NCI-H748 (cell line): ENCODE data around the gene SLC25A20.

Experiments
- DNase-seq: peaks from one replicate; lab custom pipeline; 2025; ENCODE audit not compliant: unreplicated experiment; lab: John Stamatoyannopoulos, UW

Gene SLC25A20

DNA sequence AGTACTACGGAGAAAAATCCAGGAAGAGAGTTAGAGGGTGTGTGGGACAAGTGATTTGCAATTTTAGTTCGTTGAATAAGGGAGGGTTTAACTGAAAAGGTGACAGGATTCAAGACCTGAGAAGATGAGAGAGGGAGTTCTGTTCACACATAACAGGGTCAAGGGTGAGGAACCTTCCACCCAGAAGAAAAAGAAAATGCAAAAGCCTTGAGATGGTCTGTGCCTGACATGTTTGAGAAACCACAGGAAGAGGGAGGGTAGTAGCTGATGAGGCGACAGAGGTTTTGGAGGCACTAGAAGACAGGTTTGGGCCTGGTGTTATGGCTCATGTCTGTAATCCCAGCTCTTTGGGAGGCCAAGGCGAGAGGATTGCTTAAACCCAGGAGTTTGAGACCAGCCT, 591 bp upstream of the SLC25A20 start:
- no peak for DNase-seq

DNA sequence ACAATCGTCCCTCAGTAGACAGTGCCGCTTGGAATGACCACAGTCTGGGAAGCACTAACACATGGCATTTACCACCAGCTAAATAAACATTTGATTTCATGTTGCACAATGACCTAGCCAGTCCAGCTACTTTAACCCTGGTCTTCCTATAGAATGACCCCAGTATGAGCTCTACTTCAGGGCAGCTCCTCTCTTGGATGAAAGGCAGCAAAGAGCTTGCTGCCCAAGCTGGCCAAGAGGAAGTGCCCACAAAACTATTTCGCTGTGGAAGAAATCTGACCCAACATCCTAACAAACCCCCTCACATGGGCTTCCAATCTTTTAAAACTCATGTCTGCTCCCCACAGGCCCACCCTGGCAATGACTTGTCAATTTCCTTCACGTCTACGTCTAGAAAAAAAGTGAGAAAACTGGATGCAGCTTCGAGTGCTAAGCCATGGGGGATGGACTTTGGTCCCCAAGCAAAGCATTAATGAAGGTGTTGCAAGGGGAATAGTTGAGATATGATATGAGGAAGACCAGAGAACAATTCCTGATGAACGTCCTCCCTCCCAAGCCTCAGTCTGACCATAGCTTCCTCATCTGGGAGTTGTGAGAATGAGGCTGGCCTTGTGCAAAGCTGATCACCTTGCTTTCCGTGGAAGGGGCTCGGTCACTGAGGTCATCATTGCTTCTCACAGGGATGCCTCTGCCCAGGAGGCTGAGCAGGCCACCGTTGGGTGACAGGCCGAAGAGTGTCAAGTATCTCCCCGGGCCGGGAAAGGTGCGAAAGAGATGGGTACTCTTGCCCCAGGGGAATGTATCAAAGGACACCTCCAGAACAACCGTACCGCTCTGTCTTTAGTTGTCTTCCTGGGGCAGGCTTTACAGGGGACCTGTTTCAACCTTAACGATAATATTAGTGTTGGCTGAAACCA, 964 bp downstream of the SLC25A20 start:
- no peak for DNase-seq

DNA sequence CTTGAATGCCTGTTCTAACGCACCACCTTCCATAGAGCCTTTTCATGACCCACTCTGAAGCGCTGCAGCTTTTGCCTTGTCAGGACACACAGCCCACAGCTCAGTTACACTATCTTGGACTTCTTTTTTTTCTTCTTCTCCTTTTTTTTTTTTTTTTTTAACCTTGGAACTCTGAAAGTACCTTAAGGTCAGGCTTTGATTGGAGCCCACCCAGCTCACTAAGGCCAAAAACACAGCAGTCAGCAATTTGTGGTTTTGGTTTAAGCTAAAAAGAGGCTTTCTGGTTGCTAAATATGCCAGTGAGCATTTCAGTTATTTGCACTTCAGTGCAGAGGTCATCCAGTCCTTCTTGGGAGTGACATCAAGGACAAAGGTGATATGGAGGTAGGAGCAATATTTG, 1.7 kb downstream of the SLC25A20 start:
- no peak for DNase-seq

DNA sequence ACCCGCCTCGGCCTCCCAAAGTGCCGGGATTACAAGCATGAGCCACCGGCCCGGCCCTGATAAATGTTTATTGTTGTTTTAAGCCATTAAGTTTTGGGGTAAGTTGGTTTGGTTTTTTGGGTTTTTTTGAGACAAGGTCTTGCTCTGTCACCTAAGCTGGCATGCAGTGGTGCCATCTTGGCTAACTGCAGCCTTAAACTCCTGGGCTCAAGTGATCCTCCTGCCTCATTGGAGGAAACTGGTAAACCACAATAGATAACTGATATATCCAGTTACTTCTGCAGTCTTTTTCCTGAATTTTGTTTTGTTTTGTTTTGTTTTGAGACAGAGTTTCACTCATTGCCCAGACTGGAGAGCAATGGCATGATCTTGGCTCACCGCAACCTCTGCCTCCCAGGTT, 4.2 kb downstream of the SLC25A20 start:
- DNase-seq, result no peak

DNA sequence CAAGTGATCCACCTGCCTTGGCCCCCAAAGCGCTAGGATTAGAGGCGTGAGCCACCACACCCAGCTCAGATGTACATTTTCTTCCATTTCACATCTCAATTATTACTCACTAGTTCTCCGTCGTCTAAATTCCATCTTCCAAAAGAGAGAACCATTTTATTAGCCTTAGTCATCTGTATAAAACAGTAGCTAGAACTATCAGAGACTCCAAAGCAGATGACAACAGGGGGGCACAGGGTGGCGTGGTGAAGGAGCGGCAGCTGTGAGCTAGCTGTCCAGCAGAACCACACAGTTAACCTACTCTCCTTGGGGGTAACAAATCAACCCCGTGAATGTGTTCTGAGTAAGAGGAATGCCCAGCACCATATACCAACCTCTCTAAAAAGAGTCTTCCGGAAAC, 7.1 kb downstream of the SLC25A20 start:
- DNase-seq, result no peak

DNA sequence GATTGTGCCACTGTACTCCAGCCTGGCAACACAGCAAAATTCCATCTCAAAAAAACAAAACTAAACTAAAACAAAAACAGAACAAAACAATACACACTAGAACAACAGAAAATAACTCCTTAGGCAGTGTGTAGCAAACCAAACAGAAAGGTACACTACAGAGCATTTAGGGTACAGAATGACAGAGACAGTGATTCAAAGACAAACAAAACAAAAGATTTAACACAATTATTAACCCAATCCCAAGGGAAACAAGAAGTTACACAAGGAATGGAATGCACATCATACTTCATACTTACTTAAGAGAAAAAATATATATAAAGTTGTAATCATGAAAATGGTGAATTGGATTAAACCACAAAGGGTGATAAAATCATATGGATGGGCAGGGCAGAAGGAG, 12.9 kb downstream of the SLC25A20 start:
- no peak for DNase-seq

DNA sequence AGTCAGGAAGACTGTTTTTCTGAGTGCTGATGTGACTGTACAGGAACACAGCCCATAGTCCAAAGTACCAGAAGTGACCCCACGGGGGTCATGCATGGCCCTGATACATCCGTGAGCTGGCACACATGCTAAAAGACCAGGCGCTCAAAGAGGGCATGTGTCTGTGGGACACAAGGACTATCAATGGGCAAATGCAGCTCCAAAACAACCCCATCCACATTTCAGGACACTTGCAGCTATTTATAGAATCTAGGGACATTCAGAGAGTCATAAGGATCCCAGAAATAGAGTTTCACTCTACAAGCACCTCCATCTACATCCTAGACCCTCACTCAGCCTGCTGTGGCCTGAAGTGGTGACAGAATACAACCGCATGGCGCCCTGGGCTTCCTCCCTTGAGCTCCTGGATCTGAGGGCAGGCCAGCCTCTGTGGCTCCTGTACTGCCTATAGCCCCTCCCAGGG, 17.0 kb downstream of the SLC25A20 start:
- no peak for DNase-seq

DNA sequence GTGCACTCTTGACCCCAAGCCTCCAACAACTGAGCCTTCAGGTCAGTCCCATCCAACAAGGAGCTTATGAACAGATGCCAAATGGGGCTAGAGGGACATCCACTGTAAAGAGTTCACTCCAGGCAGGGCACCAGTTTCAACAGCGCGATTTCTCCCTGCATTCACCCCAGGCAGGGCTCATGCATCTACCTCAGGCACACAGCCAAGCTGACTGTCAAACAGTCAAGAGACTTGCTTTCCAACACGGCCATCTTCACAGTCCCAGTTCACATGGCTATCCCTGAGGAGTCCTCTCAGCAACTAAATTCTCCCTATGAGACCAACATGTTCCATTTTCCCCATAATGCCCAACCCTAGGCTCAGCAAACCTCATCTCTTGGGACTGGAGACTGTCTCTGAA, 17.7 kb downstream of the SLC25A20 start:
- DNase-seq, result no peak

DNA sequence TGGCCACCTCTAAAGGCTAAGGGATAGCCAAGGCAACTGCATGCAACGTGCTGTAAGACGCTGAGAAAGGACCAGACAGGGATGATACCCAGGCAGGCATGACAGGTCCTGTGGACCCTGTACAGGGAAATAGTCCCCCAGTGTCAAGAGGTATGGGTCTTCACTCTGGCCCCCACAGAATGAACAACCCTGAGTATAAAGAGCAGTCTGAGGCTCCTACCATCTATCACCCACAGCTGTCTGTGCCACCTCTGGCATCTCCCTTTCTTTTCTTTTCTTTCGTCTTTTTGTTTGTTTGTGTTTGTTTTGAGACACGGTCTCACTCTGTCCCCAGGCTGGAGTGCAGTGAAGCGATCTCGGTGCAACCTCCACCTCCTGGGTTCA, 18.7 kb downstream of the SLC25A20 start:
- no peak for DNase-seq

DNA sequence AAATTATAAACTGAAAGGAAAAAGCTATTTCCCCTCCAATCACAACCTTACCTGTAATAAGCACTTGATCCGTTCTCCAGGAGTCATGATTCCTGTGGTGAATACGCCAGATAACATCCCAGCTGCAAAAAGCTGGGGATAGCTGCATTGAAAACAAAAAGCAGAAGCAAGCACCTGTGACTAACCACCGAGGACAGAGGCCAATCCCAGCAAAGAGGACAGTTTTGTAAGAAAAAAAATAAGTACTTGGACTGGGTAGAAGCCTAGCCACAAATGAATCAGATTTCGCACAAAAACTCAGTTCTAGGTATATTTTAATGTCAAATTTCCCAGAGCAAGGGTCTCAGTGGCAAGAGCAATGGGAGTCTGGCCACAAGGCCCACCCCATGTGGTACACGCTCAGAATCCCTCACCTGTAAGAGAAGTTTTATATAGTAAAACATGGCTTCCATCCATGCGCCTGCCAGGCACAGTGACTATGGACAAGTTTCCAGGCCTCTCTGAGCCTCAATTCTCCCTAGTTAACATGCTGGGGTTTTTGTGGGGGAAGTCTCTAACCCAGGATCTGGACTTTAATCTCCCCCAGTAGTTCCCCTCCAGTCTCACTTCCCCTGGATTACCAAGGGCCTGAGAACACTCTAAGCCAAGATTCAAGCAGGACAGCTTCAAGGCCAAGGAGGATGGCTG, 19.2 kb downstream of the SLC25A20 start:
- DNase-seq, result no peak

DNA sequence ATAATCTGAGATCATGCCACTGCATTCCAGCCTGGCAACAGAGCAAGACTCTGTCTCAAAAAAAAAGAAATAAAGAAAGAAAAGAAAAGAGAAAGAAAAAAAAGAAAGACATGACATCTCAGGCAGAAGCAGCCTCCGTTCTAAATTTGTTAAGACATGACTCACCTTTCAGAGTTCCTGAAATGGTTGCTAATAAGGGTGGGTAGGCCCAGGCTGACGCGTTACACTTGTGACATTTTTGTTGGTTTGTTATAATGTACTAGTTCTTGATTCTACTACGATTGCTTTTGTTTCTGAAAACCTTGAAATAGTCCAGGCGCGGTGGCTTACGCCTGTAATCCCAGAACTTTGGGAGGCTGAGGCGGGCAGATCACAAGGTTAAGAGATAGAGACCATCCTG, 21.0 kb downstream of the SLC25A20 start:
- DNase-seq, result no peak

DNA sequence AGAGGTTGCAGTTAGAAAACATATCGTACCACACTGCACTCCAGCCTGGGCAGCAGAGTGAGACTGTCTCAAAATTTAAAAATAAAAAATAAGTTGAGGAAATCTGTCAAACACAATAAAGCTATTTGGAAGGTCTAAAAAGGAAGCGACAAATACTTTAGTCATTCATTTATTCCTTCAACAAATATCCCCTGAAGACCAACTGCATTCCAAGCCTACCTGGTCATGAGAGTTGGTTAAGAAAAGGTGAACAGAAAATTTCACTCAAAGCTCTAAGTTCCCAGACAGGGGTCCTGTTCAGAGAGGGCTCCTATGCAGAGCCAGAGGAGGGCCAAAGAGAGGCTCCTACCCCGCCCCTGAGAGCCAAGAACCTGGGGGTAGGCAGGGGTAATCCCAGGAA, 35.6 kb downstream of the SLC25A20 start:
- no peak for DNase-seq

DNA sequence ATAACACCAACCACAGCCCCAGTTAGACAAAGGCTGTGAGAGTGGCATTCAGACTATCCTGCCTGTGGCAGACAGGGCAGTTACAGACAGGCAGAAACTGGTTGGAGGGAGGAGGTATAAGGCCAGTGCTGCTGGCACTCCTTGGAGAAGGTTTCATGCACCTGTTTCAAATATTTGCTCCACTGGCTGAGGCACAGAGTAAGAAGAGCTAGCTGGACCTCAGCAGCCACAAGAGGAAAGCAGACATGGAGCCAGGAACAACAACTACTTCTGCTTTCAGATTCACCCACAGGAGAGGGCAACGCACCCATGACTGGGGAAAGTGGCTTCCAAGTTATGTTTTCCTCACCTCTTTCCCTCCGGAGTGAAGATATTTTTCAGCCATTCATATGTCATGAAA, 39.5 kb downstream of the SLC25A20 start:
- no peak for DNase-seq

DNA sequence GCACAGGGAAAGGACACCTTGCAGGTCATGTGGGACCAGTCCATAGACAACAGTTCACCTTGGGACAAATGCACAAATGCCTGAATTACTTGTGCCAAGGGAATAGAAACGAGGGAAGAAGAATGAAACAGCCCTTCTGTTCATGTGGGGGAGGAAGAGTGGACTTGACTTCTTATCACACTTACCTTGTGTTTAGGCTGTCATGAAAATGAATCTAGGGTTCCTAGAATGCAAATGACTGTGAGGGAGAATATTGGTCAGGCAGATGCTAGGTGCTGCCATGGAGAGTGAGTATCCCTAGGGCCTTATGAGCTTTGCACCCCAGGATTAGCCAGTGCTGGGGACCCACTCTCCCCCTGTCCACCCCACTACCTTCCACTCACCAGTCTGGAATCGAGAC, 40.0 kb downstream of the SLC25A20 start:
- DNase-seq, result no peak

DNA sequence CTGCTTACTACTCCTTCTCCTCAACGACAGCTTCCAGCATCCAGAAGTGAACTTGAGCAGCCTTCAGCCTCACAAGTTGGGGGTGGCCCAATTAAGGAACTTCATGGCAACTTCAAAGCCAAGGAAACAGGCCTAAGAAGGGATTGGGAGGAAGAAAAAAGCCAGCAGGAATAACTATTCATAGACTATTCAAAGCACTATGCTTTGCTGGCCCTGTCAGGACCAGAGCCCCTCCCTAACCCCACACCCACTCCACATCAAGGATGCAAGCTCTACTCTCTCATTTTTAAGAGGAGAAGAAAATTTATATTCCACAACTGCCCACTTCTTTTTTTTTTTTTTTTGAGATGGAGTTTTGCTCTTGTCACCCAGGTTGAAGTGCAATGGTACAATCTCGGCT, 41.0 kb downstream of the SLC25A20 start:
- DNase-seq, result no peak

DNA sequence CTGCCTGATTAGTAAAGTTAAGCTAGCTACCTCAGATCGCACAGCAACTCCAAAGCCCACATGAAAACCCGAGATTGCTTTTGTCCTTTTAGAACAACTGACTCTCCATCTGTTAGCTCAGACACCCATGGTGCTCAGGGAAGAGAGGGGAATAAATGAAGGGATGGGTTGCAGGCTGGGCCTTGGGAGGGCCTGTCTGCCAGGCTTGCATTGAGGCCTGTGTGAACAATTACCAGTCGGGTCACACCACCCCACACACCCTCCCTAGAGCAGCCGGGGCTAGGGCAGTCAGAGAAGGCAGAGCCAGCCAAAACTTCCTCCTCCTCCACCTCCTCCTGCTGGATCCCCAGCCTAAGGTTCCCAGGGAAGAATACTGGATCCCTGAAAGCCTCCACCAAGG, 42.2 kb downstream of the SLC25A20 start:
- DNase-seq, result no peak

DNA sequence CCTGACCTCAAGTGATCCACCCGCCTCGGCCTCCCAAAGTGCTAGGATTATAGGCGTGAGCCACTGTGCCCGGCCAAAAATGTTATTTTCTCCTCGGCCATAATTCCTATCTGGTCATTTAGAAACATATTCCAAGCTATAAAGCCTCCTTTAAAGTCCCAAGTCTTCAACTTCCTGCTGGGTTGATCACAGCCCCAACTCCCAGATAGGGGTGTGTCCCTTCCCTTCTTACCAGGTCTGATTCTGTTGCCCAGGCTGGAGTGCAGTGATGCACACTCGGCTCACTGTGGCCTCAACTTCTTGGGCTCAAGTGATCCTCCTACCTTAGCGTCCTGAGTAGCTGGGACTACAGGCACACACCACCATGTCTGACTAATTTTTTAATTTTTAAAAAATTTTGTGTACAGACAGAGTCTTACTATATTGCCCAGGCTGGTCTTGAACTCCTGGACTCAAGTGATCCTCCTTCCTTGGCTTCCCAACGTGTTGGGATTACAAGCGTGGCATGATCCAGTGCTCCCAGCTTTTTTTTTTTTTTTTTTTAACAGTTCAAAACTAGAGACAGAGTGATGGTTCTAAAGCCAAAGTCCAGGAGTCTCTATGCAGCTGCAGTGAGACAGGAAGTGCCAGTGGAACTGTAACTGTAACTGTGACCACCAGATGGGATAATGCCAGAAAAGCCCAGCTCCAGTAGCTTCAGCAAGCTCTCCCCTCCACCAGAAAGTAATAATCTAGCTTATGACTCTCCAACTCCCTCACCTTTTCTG, 42.8 kb downstream of the SLC25A20 start:
- DNase-seq, result no peak

DNA sequence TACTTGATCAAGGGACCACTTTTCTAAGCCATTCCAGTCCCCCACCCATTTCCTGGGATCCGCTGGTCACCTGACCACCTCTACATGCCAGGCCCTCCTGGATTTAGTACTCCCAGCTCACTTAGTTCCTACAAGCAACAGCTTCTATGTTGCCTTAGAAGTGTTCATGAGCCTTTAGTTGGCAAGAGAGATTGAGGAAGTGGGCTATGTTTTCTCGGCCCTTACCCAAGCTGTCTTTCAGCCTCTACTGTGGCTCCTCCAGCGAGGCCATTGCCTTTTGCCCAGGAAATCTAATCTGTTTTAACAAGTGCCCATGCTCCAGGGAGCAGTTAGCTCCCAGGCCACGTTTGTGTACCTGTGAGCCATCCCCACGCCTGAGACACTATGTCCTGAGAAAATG, 46.5 kb downstream of the SLC25A20 start:
- no peak for DNase-seq

DNA sequence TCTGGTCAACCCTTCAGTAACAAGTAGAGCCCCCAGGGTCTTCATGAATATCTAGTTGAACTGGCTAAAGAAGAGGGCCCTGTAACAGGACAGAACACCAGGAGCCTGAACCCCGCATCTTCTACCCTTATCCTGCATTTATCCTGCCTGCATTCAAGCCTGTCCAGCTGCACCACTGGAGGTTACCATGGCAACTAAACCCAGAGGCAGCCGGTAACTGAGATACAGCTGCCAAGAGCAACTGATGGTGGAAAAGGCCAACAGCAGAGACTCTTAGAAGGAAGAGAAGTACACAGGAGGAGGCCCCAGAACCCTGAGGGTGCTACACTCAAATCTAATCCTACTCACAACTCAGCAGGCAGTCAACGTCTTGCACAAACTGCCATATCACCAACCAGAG, 47.3 kb downstream of the SLC25A20 start:
- DNase-seq, result peak; percentile 70

DNA sequence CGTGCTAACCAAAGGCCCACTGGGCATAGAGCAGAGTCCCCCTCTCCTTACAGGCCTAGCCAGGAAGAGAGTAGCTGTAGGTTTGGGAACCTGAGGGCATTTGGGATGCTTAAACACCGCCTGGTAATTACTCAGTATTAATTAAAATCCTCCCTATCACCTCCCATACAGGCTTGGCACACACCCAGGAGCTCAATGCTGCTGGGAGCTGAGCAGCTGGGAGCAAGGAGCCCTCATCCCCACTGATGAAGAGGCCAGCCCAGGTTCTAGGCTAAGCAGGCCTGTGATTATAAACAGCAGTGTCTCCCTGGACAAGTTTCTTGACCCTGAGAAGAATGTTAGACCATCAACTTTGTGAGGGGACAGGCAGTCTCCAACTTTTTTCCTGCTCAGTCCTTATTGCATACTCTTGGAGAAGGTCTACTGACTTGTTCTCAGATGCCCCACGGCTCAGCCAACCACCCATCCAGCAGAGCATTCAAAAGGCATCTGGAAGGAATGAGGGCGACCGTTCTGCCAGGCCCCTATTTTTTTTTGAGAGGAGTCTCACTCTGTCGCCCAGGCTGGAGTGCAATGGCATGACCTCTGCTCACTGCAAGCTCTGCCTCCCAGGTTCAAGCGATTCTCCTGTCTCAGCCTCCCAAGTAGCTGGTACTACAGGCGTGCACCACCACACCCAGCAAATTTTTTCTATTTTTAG, 49.7 kb downstream of the SLC25A20 start:
- no peak for DNase-seq
